HCEC 1CT (cell line): Measurements from ENCODE around the gene CRYGN.

Experiments
- DNase-seq: peaks from one replicate; pipeline ENCODE4 v3.0.0-alpha.2; 2017

The CRYGN gene

GRCh38 chr7:151459726-151460473 is 20.0 kb upstream of the CRYGN start:
- DNase-seq = peak; percentile 94

DNA sequence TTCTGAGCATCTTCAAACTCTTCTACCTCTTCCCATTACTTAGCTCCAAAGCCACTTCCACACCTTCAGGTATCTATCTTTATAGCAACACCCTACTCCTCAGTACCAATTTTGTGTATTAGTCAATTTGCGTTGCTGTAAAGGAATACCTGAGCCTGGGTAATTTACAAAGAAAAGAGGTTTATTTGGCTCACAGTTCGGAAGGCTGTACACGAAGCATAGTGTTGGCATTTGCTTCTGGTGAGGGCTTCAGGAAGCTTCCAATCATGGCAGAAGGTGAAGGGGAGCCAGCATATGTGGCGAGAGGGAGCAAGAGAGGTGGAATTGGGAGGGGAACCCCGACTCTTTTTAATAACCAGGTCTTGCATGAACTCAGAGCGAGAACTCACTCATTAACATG is 17.6 kb upstream of the CRYGN start:
- no peak for DNase-seq

GRCh38 chr7:151456782-151457181 is 16.8 kb upstream of the CRYGN start:
- DNase-seq = no peak

- DNase-seq = no peak
Measured at GRCh38 chr7:151456276-151456675, 16.3 kb upstream of the CRYGN start.

GRCh38 chr7:151455690-151456089 is 15.7 kb upstream of the CRYGN start:
- DNase-seq = no peak

- no peak for DNase-seq
Measured at GRCh38 chr7:151454932-151455530, 15.1 kb upstream of the CRYGN start.

GRCh38 chr7:151454305-151454704 is 14.4 kb upstream of the CRYGN start:
- no peak for DNase-seq

DNA sequence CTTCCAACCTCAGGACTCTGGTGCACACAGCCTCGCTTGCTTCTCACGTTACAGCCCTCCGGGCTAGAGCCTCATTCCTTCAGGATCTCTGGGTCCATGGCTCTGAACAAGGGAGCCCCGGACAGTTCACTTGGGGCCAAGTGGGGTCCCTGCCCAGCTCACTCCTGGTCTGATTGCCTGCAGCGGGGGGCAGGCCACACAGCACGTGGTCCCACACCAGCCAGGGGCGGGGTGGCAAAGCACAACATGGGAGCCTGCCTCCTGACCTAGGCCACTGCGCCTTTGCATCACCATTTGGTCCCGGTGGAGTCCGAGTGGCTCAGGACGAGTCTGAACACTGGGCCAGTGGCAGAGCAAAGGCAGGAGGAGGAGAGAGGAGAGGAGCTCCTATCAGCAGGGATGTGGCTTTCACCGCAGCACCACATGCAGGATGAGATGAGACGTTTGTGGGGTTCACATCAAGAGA is 13.4 kb upstream of the CRYGN start:
- no peak for DNase-seq

DNA sequence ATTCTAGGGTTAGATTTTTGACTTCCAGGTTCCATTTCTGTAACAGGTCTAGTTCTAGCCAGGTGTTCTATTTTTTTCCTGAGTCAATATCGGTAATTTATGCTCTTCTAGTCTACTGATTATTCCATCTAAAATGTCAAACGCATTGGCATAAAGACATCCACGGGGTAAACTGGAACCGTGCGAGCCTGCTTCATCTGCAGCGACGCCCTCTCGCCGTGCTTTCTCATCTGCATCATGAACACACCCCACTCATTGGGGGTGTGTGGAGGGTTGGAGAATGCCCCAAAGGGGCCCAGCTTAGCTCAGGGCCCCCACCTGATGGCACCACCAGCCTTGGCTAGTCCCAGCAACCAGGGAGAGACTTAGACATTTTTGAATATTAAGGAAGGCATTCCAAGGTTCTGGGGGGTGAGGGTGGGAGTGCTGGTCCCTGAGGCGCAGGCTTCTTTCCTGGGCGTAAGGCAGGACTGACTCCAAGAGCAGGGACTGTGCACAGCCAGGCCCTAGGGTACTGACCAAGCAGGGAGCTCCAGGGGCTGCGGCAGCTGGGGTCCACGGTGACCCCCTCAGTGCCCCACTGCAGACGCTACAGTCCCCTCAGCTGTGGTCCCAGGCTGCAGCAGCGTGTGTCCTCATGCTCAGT is 12.9 kb upstream of the CRYGN start:
- no peak for DNase-seq

GRCh38 chr7:151451626-151452571 is 12.0 kb upstream of the CRYGN start:
- no peak for DNase-seq

DNA sequence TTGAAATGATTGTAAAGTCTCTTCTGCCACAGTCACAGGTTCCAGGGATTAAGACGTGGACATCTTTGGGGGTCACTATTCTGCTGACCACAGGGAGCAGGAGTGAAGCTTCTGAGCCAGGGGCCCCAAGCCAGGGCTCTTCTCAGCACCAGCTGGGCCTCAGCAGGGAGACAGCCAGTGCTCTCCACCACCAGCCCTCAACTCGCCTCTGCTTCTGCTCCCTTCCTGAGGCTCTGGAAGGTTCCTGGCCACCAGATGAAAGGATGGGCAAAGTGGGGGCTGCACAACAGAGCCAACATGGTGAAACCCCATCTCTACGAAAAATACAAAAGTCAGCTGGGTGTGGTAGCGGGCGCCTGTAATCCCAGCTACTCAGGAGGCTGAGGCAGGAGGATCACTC is 11.2 kb upstream of the CRYGN start:
- no peak for DNase-seq

DNA sequence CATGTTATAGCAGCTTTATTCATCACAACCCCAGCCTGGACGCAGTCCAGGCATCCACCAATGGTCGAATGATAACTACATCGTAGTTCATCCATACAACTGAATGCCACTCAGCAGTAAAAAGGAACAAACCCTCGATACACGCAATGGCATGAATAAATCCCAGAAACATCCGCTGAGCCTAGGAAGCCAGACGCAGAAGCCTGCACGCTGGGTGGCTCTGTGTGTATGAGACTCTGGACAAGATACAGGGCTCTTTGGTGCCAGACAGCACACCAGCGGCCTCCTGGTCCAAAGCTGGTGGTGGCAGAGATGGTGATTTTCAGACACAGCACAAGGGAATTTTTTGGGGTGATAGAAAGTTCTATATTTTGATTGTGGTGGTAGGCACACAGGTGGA is 10.0 kb upstream of the CRYGN start:
- no peak for DNase-seq

GRCh38 chr7:151448261-151449252 is 8.6 kb upstream of the CRYGN start:
- peak; percentile 55 for DNase-seq

DNA sequence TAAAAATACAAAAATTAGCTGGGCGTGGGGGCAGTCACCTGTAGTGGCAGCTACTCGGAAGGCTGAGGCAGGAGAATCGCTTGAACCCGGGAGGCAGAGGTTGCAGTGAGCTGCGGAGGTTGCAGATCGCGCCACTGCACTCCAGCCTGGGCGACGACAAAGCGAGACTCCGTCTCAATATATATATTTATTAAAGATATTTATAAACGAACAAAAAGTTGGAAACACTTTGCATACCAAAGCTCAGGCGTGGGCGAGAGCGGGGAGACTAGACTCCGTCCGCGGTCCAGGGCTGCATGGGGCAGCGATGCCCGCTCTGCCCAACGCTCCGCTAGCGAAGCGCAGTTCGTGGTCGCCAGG is 7.9 kb upstream of the CRYGN start:
- DNase-seq = no peak

DNA sequence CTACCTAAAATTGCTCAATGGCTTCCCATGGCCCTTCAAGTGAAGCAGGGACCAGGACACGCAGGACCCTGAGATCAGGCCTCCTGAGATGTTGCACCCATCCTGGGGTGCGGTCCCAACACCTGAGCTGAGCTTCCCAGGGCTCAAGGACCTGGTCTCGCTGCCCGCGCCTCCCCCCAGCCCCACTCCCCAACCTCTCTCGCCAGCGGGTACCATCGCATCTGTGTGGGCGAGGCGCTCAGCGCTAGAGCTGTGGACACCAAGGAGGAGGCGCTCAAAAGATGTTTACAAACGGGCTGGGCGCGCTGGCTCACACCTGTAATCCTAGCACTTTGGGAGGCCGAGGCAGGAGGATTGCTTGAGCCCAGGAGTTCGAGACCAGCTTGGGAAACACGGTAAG is 7.4 kb upstream of the CRYGN start:
- DNase-seq = no peak

- DNase-seq = no peak
Measured at GRCh38 chr7:151446412-151446811, 6.5 kb upstream of the CRYGN start.

DNA sequence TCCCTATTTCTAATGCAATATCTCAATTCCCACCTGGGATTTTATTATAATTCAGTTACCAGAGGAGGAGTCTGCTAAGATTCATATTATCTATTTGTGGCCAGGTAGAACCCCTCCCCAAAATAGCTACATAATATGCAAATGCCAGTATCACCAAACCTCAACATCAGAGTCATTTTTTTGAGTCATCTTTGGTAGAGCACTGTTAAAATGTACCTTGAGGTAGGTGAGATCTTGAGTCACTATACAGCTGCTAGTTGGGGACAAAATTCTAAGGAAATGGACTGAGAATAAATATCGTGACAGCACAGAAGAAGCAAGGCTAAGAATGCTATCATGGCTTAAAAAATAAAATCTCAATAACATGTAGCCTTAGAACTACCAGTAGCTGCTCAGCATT is 4.7 kb upstream of the CRYGN start:
- no peak for DNase-seq

DNA sequence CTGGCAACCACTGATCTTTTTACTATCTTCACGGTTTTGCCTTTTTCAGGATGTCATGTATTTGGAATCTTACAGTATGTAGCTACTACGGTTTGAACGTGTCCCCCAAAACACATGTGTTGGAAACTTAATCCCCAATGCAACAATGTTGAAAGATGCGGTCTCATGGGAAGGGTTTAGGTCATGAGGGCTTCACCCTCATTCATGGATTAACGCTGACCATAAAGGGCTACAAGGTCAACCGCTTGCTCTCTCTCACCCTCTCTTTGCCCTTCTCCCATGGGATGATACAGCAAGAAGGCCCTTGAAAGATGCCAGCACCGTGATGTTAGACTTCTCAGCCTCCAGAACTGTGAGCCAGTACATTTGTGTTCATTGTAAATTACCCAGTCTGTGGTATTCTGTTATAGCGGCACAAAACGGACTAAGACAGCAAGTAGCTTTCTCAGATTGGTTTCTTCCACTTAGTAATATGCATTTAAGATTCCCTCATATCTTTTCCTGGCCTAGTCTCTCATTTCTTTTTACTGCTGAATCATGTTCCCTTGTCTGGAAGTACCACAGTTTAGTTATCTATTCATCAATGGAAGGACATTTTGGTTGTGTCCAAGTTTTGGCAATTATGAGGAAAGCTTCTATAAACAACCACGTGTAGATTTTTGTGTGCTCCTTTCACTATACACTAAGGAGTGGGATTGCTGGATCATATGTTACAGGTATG is 3.0 kb upstream of the CRYGN start:
- no peak for DNase-seq

GRCh38 chr7:151440799-151441445 is 981 bp upstream of the CRYGN start:
- no peak for DNase-seq

GRCh38 chr7:151438864-151439601 is 908 bp downstream of the CRYGN start:
- DNase-seq = no peak
